ENCODE measurements around the gene MTFR1L. TPM values are rescaled to one million over a fixed set of nuclear protein-coding genes. Genes with fewer than 3 reads are reported as not detected.
A peak's percentile ranks its signal among the peaks of the same experiment; 100 is the strongest.

MTFR1L gene
- total and polyA plus RNA-seq, 9 of the 15 experiments (the other 6 are each of a cell fraction or from before 2014, with no cell fraction given) = 41.4 to 98.5 (median 53.7) TPM

GRCh38 chr1:25820247-25821111 is 725 bp downstream of the MTFR1L start:
- WGBS (ENCODE audit: insufficient coverage, low coverage, missing lambda C conversion rate) = under 1% methylated on average over 64 of the region's 67 CpGs
- Histone ChIP-seq H3K79me2 (ENCODE audit: control insufficient read depth, insufficient read depth, low read length) (peaks cover 64% of the 10 kb centered on the region), H3K9ac (ENCODE audit: insufficient read depth in 1 of 2, low read depth in 2 of 2, low read length in 2 of 2) (peak overlapping the region; percentile 92 to 99), H3K4me3 (peak overlapping the region; percentile 67), H3K36me3 (ENCODE audit: control insufficient read depth, insufficient read depth, low read length) (peaks cover 31% of the 10 kb centered on the region), H2AFZ (ENCODE audit: low read depth, low read length) (peak overlapping the region; percentile 90), H3K9me3 (replicated peaks; ENCODE audit: control insufficient read depth, insufficient read depth, low read depth, low read length) (no peaks in the 10 kb centered on the region), H3K27ac (ENCODE audit: extremely low read depth, low read depth, low read length) (peak overlapping the region; percentile 91), H3K27me3 (ENCODE audit: control insufficient read depth in 2 of 2, insufficient read depth in 2 of 2, low read length in 2 of 2) (no peaks in the 10 kb centered on the region), H3K9me1 (ENCODE audit: control insufficient read depth, insufficient read depth, low read length) (no peaks in the 10 kb centered on the region), H3K4me1 (replicated peaks in 1 of 2; ENCODE audit: control insufficient read depth in 2 of 2, insufficient read depth in 2 of 2, low read length in 2 of 2) (peaks cover 37 to 58% of the 10 kb centered on the region in 2 experiments), H3K4me2 (ENCODE audit: insufficient read depth, low read length) (peak overlapping the region; percentile 89), H4K20me1 (replicated peaks; ENCODE audit: control insufficient read depth, insufficient read depth, low read length) (peaks cover 16% of the 10 kb centered on the region)
- DNase-seq (ENCODE audit: extremely low read depth in 1 of 4, low spot score in 3 of 4) = peak; percentile 78 to 89 (median 83)
- FAIRE-seq = peak; percentile 87
- ATAC-seq = peak; percentile 82
- BruUV-seq (replicated peaks) = no TSS peak
- POLR2A ChIA-PET = interaction anchor here (0.6 to 6.2 kb wide), 13 partner anchors 10 to 354 kb away, joined by 3 to 56 read pairs (median 4); no protein-coding TSS in a partner anchor
- intact Hi-C loops (cut with micrococcal nuclease) (loop anchor here (5.0 to 10.0 kb wide), 2 partner anchors 67 to 174 kb away; partner anchors contain the start of gene PAFAH2), in situ Hi-C loops (cut with MboI) (loop anchor here (5.0 kb wide), 1 partner anchor 72 kb away; no protein-coding TSS in a partner anchor)
- CTCF ChIA-PET (ENCODE audit: low intra/inter-chr PET ratio) = no interaction called here
- TF ChIP-seq ARID2 (IDR thresholded peaks at IDR 0.05) = no peak
- no peak for TF ChIP-seq MCM5 (IDR thresholded peaks at IDR 0.05; ENCODE audit: low read depth)
- TF ChIP-seq MYBL2 (IDR thresholded peaks at IDR 0.05; ENCODE audit: low read depth) = no peak
- TF ChIP-seq MYBL2 (CRISPR knock-in tag; IDR thresholded peaks at IDR 0.05; ENCODE audit: borderline replicate concordance) = no peak
- no peak for TF ChIP-seq TSC22D4 (tag; IDR thresholded peaks at IDR 0.05)
- no peak for TF ChIP-seq SRSF7 (optimal IDR thresholded peaks at IDR 0.05; ENCODE audit: low read depth, low read length)
- TF ChIP-seq SNRNP70 (optimal IDR thresholded peaks at IDR 0.05; ENCODE audit: low read depth, low read length) = peak; percentile 20
- TF ChIP-seq NFXL1 (CRISPR knock-in tag; IDR thresholded peaks at IDR 0.05) = no peak
- no peak for TF ChIP-seq TAF7 (tag; IDR thresholded peaks at IDR 0.05)
- TF ChIP-seq DLX4 (CRISPR knock-in tag; IDR thresholded peaks at IDR 0.05) = no peak
- TF ChIP-seq IRF2 (CRISPR knock-in tag; IDR thresholded peaks at IDR 0.05) = no peak
- TF ChIP-seq TAF1 (IDR thresholded peaks at IDR 0.05; ENCODE audit: control insufficient read depth, extremely low read depth, insufficient read depth, low read length, severe bottlenecking) = peak; percentile 73
- TF ChIP-seq PHF8 (IDR thresholded peaks at IDR 0.05; ENCODE audit: borderline replicate concordance, low read length) = peak; percentile 4; the same call in 1 of the 2 replicates
- TF ChIP-seq MAZ (CRISPR knock-in tag; conservative IDR thresholded peaks at IDR 0.05 in 1 of 2, IDR thresholded peaks at IDR 0.05 in 1 of 2) = no peak
- TF ChIP-seq ZNF830 (CRISPR knock-in tag; IDR thresholded peaks at IDR 0.05) = 0 out of 2 replicates have a peak, but pooled peaks have one; percentile 52
- TF ChIP-seq PKNOX1 (IDR thresholded peaks at IDR 0.05) = peak; percentile 58
- TF ChIP-seq RBM15 (IDR thresholded peaks at IDR 0.05; ENCODE audit: insufficient read depth, low read length) = no peak
- TF ChIP-seq BRD9 (IDR thresholded peaks at IDR 0.05; ENCODE audit: low read depth, partially characterized antibody) = peak; percentile 57
- no peak for TF ChIP-seq MCM7 (IDR thresholded peaks at IDR 0.05)
- peak; percentile 20; the same call in 1 of the 2 replicates for TF ChIP-seq CREM (IDR thresholded peaks at IDR 0.05; ENCODE audit: low read depth)
- no peak for TF ChIP-seq ZNF316 (IDR thresholded peaks at IDR 0.05)
